ENCODE data around the gene KRTAP5-1. TPM values are rescaled to one million over a fixed set of nuclear protein-coding genes. Genes with fewer than 3 reads are reported as not detected.
"Not testable (repeated sequence)": the region's sequence is repeated elsewhere in the genome, so short reads cannot be mapped to it uniquely, and the experiment has no call there.

Gene KRTAP5-1, protein sequence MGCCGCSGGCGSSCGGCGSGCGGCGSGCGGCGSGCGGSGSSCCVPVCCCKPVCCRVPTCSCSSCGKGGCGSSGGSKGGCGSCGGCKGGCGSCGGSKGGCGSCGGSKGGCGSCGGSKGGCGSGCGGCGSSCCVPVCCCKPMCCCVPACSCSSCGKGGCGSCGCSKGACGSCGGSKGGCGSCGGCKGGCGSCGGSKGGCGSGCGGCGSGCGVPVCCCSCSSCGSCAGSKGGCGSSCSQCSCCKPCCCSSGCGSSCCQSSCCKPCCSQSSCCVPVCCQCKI
- not detected for polyA plus RNA-seq (ENCODE audit: insufficient read depth in 1 of 5, insufficient read length in 5 of 5, low replicate concordance in 1 of 5)
- long read RNA-seq, donor 1 = 0 reads
- long read RNA-seq, donor 2 = 0 reads
- long read RNA-seq, donor 3 = 0 reads
- long read RNA-seq, donor 4 = 0 reads
- long read RNA-seq, donor 5 = 0 reads
- long read RNA-seq, donor 6 = 0 reads
- long read RNA-seq, donor 7 = 0 reads
- long read RNA-seq, donor 8 = 0 reads

DNA sequence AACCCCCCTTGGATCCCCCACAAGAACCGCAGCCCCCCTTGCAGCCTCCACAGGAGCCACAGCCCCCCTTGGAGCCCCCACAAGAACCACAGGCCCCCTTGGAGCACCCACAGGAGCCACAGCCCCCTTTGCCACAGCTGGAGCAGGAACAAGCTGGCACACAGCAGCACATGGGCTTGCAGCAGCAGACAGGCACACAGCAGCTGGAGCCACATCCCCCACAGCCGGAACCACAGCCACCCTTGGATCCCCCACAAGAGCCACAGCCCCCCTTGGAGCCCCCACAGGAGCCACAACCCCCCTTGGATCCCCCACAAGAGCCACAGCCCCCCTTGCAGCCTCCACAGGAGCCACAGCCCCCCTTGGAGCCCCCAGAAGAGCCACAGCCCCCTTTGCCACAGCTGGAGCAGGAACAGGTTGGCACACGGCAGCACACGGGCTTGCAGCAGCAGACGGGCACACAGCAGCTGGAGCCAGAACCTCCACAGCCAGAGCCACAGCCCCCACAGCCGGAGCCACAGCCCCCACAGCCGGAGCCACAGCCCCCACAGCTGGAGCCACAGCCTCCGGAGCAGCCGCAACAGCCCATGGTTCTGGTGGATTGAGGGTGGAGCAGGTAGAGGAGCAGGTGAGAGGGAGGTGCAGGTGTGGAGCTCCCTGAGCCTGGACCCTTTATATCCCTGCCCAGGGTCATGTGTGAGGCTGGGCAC is at the start of gene KRTAP5-1:
Gene KRTAP5-1, minus strand, starts transcription at position 623 of the 710 bp plus-strand sequence. Its CDS starts 34 bp downstream, at position 589.
- not testable (repeated sequence) for DNase-seq

DNA sequence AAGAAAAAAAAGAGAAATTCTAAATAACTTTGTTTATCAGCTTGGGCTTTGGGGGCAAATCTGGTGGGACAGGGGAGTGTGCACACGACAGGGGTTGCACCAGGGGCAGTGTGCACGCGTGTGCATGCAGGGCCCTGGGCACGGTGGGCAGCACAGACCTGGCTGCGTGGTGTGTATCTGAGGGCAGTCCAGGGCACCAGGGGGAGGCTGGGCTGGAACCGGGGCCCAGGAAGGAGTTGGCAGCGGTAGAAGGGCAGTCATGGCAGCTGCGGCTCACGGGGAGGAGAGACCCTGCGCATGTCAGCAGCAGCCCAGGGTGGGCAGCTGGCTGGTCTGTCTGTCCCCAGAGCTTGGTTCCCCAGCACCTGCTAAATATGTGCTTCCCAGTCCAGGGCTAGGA is 48.8 kb upstream of the KRTAP5-1 start:
- DNase-seq = no peak

DNA sequence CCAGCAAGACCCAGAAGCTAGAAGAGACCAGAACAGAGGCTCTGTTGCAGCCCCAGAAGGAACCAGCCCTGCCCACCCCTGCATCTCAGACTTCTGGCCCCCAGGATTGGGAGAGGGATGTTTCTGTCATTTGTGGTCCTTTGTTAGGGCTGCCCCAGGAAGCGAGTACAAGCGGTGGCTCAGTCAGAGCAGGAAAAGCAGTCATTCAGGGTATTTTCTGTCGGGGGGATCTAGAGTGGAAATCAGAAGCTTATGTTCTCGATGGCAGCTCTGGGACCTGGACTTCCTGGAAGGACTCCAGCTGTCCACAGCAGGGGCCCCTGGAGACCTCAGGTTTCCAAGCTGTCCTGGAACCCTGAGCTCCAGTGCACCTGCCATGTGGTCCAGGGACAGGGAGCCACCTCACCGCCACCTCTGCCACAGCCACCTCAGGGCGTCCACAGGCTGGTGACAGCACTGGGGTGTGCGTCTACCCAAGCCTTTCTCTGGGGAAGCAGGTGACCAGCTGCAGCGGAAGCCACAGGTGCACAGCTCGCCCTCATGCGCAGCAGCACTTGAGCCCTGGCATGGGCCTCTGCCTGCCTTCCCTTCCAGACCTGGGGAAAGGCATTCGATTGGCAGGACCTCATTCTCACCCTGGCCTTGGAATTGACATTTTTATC is 47.1 kb upstream of the KRTAP5-1 start:
- no peak for DNase-seq

DNA sequence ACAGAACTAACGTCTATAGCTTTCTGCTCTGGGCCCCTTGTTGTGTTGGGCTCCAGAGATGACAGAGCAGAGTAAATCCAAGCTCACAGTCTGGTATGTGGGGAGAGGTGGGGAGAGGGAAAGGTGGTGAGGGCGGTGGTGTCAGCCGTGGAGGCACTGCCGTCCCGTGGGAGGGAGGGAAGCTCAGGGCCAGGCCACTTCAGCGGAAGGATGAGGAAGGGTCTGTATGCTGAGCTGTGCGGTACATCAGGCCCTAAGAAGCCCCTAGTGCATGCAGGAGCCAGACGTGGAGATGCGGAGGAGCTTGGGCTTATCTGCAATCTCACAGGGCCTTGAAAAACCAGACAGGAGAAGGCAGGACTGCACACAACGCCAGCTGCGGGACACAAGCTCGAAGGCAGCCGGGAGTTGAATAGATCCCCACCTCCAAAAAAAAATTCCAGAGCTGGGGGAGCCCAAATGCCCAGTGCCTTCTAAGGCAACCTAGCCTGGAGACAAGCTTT is 46.0 kb upstream of the KRTAP5-1 start:
- no peak for DNase-seq

DNA sequence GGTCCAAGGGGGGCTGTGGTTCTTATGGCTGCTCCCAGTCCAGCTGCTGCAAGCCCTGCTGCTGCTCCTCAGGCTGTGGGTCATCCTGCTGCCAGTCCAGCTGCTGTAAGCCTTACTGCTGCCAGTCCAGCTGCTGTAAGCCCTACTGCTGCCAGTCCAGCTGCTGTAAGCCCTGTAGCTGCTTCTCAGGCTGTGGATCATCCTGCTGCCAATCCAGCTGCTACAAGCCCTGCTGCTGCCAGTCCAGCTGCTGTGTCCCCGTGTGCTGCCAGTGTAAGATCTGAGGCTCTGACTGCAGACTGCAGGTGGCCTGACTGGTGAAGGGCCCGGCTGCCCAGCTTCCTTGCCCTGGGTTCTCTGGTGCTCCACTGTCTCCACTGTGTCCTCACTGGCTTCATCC is 45.2 kb upstream of the KRTAP5-1 start:
- no peak for DNase-seq

DNA sequence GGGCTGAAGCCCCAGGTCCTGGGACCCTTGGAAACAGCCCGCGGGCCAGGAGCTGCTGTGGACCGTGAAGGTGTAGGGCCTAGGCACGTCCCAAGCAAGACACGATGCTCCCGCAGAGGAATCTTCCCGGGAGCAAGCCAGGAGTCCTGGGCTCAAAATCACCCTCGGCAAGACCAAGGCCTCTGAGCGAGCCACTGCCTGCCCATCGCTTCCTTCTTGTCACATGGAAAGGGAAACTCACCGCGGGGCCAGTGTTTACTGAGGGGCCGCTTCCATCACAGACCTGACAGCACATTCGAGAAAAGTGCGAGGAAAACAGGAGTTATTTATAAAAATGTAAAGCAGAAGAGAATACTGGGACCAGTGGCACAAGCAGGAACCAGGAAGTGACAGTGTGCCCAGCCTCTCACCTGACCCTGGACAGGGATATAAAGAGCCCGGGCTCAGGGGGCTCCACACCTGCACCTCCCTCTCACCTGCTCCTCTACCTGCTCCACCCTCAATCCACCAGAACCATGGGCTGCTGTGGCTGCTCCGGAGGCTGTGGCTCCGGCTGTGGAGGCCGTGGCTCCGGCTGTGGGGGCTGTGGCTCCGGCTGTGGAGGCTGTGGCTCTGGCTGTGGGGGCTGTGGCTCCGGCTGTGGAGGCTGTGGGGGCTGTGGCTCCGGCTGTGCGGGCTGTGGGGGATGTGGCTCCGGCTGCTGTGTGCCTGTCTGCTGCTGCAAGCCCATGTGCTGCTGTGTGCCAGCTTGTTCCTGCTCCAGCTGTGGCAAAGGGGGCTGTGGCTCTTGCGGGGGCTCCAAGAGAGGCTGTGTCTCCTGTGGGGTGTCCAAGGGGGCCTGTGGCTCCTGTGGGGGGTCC is 44.5 kb upstream of the KRTAP5-1 start, which contains the start of gene KRTAP5-5:
Gene KRTAP5-5, plus strand, starts transcription at position 450 of the 860 bp plus-strand sequence. Its CDS starts 66 bp downstream, at position 516.
- no peak for DNase-seq

DNA sequence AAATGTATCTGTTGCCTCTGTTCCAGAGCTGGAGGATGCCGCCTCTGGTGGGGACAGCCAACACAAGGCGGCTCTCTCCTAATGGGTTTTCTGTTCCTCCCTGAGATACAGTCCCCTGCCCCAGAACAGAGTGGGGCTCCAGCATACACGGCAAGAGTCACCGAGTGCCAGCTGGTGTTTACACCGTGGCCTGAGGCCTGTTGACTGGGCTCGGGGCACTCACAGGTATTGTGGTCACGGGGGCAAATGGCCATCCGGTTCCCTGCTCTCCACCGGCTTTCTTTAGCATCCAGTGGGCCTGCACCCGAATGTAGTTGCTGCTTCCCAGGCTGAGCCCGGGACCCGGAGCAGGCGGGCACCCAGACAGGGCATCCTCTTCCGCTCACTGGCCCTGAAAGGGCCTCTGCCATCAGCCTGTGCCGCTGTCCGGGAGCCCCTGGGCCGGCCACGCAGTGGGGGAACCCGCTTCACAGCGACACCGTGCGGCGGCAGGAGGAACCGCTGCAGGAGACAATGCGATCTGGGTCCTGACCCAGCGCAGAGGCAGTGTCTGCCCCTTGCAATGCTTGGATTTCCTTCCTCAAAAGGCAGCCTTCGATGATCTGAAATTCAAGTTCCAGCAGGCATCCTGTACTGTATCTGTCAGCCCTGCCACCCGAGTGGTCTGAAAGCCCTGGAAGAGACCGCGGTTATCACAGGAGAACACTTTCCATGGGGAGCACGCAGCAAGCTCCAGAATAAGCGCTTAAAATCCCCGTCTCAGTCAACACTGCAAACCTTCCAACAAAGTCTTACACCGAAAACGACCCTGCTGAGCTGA is 43.6 kb upstream of the KRTAP5-1 start:
- DNase-seq = peak in 1 of 2 donors; percentile 37

DNA sequence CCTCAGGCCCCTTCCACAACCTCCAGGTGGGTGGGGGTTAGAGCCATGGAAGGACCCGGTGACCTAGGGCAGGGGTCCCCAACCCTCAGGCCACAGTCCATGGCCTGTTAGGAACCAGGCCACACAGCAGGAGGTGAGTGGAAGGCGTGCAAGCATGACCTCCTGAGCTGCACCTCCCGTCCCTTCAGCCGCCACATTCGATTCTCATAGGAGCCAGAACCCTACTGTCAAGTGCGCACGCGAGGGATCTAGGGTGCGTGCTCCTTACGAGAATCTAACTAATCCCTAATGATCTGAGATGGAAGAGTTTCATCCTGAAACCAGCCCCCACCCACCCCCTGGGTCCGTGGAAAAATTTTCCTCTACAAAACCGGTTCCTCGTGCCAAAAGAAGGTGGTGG is 40.5 kb upstream of the KRTAP5-1 start:
- no peak for DNase-seq

DNA sequence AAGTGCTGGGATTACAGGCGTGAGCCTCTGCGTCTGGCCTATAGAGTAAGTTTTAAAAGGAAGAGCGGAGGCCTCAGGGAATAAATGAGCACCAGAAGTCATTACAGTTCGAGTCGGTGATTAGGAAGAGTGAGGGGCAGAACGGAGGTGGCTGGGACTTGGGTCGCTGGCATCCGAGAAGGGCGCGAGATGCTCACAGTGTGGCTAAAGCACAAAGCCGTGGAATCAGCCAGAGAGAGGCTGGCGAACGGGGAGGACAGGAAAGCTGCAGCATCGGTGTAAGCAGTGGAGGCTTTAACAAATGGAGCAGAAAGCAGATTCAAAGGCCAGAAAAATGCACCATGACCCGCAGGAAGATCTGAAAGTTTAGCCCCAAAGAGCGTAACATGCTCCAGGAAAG is 39.5 kb upstream of the KRTAP5-1 start:
- no peak for DNase-seq

DNA sequence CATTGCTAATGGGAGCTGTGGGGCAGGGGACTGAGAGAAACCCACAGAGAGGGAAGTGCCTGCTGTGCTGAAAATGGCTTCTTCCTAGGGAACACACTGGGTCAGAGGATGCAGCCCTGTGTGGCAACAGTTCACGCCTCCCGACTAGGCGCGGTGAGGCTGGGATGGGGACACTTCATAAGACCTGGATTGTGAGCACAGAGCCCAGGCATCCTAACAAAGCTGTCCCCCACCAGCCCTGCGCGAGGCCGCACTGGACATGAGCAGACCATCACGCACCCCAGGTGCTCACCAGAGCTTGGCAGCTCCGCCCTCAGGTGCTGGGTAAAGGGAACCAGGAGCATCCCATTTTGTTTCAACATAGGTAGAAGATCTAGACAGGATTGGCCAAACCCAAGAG is 38.6 kb upstream of the KRTAP5-1 start:
- no peak for DNase-seq

DNA sequence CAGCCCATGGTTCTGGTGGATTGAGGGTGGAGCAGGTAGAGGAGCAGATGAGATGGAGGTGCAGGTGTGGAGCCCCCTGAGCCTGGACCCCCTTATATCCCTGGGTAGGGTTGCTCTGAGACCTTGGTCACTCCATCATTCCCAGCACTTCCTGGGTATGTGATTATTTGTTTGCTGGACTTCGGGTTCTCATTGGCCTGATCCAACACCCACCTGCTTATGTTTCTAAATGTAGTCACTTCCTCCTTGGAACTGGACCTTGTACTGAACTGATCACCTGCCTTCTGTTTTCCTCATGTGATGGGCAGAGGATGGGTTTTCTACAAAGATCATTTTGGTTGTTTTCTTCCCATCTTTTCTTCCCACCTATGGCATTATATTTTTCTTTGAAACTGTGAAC is 37.0 kb upstream of the KRTAP5-1 start, which contains the start of gene KRTAP5-4:
Gene KRTAP5-4, minus strand, starts transcription at position 53 of the 400 bp plus-strand sequence. Its CDS starts 45 bp downstream, at position 8.
- DNase-seq = no peak

DNA sequence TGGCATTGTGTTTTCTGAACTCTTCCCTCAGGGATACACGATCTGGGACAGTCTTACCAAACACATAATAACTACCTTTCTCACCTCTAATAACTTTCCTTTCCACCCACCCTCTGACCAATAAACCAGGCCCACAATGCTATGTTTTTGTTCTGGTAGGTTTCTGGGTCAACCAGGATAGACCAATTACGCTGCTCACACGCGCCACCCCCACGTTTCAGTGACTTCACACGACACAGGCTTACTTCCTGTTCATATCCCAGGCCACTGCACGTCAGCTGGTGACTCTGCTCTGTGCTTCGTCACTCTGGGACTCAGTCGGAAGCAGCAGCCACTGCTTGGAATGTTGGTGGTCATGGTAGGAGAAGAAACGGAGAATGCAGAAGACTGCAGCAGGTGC is 34.4 kb upstream of the KRTAP5-1 start:
- no peak for DNase-seq

DNA sequence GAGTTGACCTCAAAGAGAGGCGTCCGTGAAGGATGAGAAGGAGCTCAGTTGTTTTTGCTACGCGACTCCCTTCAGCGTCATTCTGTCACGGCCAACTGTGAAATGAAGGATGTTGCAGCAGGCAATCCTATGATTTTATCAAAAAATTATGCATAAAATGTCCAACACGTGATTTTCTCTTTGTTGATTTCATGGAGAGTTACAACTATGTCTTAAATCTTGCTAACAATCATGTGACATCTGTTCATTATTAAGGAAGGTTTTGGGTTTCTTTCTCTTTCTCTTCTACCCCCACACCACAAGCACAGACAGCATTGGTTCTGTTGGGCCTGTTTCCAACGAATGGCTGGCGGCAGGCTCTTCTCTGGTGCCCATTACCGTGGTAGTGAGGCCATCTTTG is 33.1 kb upstream of the KRTAP5-1 start:
- no peak for DNase-seq

DNA sequence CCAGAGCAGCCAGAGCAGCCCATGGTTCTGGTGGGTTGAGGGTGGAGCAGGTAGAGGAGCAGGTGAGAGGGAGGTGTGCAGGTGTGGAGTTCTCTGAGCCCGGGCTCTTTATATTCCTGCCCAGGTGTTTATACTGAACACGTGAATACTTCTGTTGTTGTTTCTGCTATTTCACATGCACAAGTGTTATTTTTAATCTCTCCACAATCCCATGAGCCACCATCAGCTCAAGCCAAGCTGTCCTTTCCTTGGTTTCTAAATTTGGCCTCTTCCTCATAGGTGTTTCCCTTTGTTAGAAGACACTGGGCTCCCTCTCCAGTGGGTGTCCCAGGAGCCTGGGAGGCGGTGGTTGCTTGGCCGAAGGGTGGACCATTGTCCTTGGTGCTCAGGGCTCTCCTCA is 23.3 kb upstream of the KRTAP5-1 start, which contains the start of gene KRTAP5-3:
Gene KRTAP5-3, minus strand, starts transcription at position 101 of the 400 bp plus-strand sequence. Its CDS starts 78 bp downstream, at position 23.
- DNase-seq = no peak

DNA sequence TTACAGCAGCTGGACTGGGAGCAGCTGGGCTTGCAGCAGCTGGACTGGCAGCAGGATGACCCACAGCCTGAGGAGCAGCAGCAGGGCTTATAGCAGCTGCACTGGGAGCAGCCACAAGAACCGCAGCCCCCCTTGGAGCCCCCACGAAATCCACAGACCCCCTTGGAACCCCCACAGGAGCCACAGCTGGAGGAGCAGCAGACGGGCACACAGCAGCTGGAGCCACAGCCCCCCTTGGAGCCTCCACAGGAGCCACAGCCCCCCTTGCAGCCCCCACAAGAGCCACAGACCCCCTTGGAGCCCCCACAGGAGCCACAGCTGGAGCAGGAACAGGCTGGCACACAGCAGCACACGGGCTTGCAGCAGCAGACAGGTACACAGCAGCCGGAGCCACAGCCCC is 22.8 kb upstream of the KRTAP5-1 start:
- not testable (repeated sequence) for DNase-seq

DNA sequence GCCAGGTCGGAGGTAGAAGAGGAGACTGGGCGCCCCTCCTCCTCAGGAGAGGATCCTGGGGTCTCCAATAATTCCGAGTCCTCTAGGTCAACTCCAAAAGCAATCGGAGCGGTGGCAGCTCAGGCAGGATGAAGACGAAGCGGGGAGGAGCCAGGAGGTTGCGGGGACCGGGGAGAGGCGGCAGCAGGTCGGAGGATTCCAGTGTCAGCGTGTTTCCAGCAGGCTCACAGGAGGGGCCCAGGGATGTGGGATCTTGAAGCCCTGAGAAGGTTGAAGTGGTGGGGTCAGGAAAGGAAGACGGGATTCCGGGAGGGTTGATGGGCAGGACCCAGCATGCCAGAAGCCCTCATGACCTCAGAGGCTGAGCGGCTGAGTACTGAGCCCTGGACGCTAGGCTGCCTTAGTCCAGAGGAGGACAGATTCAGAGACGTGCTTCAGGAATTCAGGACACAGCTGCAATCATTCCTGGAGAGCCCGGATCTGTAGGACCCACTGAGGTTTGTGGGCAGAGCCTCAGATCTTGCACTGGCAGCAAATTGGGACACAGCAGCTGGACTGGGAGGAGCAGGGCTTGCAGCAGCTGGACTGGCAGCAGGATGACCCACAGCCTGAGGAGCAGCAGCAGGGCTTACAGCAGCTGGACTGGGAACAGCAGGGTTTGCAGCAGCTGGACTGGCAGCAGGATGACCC is 22.2 kb upstream of the KRTAP5-1 start:
- DNase-seq = not testable (repeated sequence)

DNA sequence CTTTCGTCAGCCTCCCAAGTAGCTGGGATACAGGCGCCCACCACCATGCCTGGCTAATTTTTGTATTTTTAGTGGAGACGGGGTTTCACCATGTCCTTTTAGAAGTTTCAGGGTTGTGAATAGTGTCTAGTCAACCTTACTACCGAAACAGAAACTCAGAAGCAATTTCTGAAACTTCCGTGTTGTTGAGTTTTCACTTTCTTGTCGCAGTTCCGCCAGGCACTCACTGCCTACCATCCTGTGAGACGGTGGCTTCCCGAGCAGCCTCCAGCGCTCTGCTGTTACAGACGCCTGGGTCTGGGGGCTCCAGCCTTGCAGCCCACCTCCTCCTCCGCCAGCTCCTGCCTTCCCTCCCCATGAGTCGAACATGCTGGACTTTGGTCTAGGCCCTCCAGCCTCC is 20.8 kb upstream of the KRTAP5-1 start:
- not testable (repeated sequence) for DNase-seq

DNA sequence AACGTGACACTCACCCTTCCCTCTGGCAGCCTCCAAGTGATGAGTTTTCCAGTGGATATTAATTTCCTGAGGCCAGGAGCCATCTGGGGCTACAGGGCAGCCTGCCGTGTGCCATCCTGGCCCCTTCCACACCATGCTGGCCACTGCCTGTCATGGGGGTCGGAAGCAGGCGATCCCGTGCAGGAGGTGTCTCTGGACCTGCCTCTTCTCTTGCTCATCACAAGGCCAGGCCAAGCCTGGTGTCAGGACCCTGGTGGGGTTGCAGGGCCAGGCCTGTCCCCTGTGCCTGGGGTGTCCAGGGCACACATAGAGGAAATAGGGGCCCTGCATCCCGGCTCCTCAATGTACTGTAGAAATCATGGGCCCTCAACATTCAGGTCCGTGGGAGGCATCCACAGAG is 19.6 kb upstream of the KRTAP5-1 start:
- no peak for DNase-seq

DNA sequence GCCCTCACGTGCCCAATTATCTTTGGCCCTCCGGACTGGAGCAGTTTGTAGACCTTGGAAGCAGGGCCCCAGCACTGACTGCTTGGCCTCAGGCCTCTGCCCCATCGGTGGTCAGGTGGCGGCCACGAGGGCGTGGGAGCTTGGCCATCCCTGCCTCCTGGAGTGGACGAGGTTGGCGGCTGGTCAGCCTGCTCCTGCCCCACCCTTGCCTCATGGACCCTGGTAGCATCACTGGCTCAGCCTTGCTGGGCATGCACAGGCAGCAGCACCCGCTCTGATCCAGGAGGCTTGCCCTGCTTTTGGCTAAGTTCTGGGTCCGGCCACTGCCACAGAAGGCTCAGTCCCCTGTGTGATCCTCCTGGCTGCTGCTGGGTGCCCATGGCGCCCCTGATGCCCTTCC is 19.1 kb upstream of the KRTAP5-1 start:
- no peak for DNase-seq

Measured in right lung (tissue), 10 donors.